Measurements from ENCODE around the gene GTPBP1.
A peak's percentile ranks its signal among the peaks of the same experiment; 100 is the strongest.

Gene GTPBP1

GRCh38 chr22:38713921-38714320, 8.2 kb downstream of the GTPBP1 start:
- Mint-ChIP-seq H3K27ac (no peak overlapping the region), H3K4me3 (no peak overlapping the region), H3K27me3 (no peaks in the 10 kb centered on the region), H3K9me3 (no peaks in the 10 kb centered on the region), H3K36me3 (peaks cover 10% of the 10 kb centered on the region), H3K4me1 (peaks cover 70% of the 10 kb centered on the region)

- Mint-ChIP-seq H3K4me1 (peaks cover 58% of the 10 kb centered on the region), H3K9me3 (no peaks in the 10 kb centered on the region), H3K36me3 (peaks cover 10% of the 10 kb centered on the region), H3K27me3 (no peaks in the 10 kb centered on the region), H3K4me3 (no peak overlapping the region), H3K27ac (peak overlapping the region; percentile 84)
These were observed 9.5 kb downstream of the GTPBP1 start for GRCh38 chr22:38715176-38715764.

- H3K9me3 Mint-ChIP-seq: no peaks in the 10 kb centered on the region
- peaks cover 52% of the 10 kb centered on the region for H3K4me1 Mint-ChIP-seq
- peaks cover 8% of the 10 kb centered on the region for H3K36me3 Mint-ChIP-seq
- H3K27me3 Mint-ChIP-seq: no peaks in the 10 kb centered on the region
- H3K4me3 Mint-ChIP-seq: no peak overlapping the region
- H3K27ac Mint-ChIP-seq: no peak overlapping the region
These were observed 10.1 kb downstream of the GTPBP1 start for GRCh38 chr22:38715852-38716251.

GRCh38 chr22:38716271-38716670, 10.5 kb downstream of the GTPBP1 start:
- Mint-ChIP-seq H3K4me3 (no peak overlapping the region), H3K4me1 (peaks cover 48% of the 10 kb centered on the region), H3K27me3 (no peaks in the 10 kb centered on the region), H3K36me3 (peaks cover 8% of the 10 kb centered on the region), H3K27ac (no peak overlapping the region), H3K9me3 (no peaks in the 10 kb centered on the region)

GRCh38 chr22:38716826-38717225, 11.1 kb downstream of the GTPBP1 start:
- Mint-ChIP-seq H3K4me3 (no peak overlapping the region), H3K27ac (no peak overlapping the region), H3K4me1 (peaks cover 43% of the 10 kb centered on the region), H3K36me3 (peaks cover 11% of the 10 kb centered on the region), H3K9me3 (no peaks in the 10 kb centered on the region), H3K27me3 (no peaks in the 10 kb centered on the region)

GRCh38 chr22:38717244-38717643, 11.5 kb downstream of the GTPBP1 start:
- no peak overlapping the region for H3K4me3 Mint-ChIP-seq
- H3K9me3 Mint-ChIP-seq: no peaks in the 10 kb centered on the region
- peaks cover 10% of the 10 kb centered on the region for H3K36me3 Mint-ChIP-seq
- no peaks in the 10 kb centered on the region for H3K27me3 Mint-ChIP-seq
- no peak overlapping the region for H3K27ac Mint-ChIP-seq
- peaks cover 39% of the 10 kb centered on the region for H3K4me1 Mint-ChIP-seq

GRCh38 chr22:38718414-38718813, 12.7 kb downstream of the GTPBP1 start:
- H3K36me3 Mint-ChIP-seq: peaks cover 6% of the 10 kb centered on the region

GRCh38 chr22:38719196-38719595, 13.5 kb downstream of the GTPBP1 start:
- H3K9me3 Mint-ChIP-seq: no peaks in the 10 kb centered on the region
- no peak overlapping the region for H3K27ac Mint-ChIP-seq
- H3K4me3 Mint-ChIP-seq: no peak overlapping the region
- peaks cover 8% of the 10 kb centered on the region for H3K36me3 Mint-ChIP-seq
- peaks cover 23% of the 10 kb centered on the region for H3K4me1 Mint-ChIP-seq
- no peaks in the 10 kb centered on the region for H3K27me3 Mint-ChIP-seq

More at GRCh38 chr22:38718414-38718813, 12.7 kb downstream of the GTPBP1 start:
- H3K27me3 Mint-ChIP-seq: no peaks in the 10 kb centered on the region
- H3K4me3 Mint-ChIP-seq: no peak overlapping the region
- no peaks in the 10 kb centered on the region for H3K9me3 Mint-ChIP-seq
- peaks cover 27% of the 10 kb centered on the region for H3K4me1 Mint-ChIP-seq
- no peak overlapping the region for H3K27ac Mint-ChIP-seq

DNA sequence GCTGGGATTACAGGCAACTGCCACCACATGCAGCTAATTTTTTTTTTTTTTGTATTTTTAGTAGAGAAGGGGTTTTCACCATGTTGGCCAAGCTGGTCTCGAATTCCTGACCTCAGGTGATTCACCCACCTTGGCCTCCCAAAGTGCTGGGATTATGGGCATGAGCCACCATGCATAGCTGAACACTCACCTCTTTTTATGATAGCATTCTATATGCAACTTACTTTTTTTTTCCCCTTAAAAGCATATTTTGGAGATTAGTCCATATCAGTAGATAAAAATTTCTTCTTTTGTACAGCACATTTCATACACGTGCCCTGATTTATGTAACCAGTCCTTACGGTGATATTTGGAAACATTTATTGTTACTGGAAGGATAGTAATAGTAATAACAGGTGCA, 14.6 kb downstream of the GTPBP1 start:
- Mint-ChIP-seq H3K27ac (no peak overlapping the region), H3K9me3 (no peaks in the 10 kb centered on the region), H3K4me1 (peaks cover 20% of the 10 kb centered on the region), H3K27me3 (no peaks in the 10 kb centered on the region), H3K36me3 (peaks cover 12% of the 10 kb centered on the region), H3K4me3 (no peak overlapping the region)

DNA sequence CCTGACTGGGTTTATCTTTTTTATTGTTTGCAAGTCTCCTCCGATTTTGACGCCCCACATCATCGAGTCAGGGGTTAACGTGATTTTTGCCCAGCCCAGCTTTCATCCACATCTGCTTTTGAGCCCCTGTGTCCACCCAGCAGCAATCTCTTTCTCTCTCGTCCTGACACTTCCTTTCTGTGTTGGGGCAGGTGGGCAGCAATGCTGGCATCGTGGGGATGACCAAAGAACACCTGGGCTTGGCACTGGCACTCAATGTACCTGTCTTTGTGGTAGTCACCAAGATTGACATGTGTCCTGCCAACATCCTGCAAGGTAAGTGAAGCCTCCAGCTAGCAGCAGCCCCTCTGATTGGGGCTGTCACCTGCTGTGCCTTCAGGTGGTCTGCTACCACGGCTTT, 15.8 kb downstream of the GTPBP1 start:
- H3K9me3 Mint-ChIP-seq: no peaks in the 10 kb centered on the region
- peaks cover 20% of the 10 kb centered on the region for H3K4me1 Mint-ChIP-seq
- peaks cover 15% of the 10 kb centered on the region for H3K36me3 Mint-ChIP-seq
- H3K4me3 Mint-ChIP-seq: no peak overlapping the region
- H3K27me3 Mint-ChIP-seq: no peaks in the 10 kb centered on the region
- H3K27ac Mint-ChIP-seq: no peak overlapping the region

DNA sequence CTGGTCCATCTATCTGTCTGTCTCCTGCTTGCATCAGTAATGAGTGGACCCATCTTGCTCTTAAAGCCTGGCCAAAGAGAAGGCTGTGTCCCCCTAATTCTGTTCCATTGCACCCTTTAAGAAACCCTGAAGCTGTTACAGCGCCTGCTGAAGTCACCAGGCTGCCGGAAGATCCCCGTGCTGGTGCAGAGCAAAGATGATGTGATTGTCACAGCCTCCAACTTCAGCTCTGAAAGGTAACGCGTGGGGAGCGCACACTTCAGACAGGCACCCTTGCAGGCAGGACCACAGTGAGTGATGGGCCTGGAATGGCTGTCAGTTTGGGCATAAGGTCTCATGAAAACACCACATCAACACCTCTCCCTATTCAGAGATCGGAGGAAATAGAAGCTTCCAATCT, 18.4 kb downstream of the GTPBP1 start:
- H3K27me3 Mint-ChIP-seq: no peaks in the 10 kb centered on the region
- no peaks in the 10 kb centered on the region for H3K9me3 Mint-ChIP-seq
- no peak overlapping the region for H3K27ac Mint-ChIP-seq
- H3K4me1 Mint-ChIP-seq: peaks cover 12% of the 10 kb centered on the region
- H3K4me3 Mint-ChIP-seq: no peak overlapping the region
- H3K36me3 Mint-ChIP-seq: peaks cover 13% of the 10 kb centered on the region

DNA sequence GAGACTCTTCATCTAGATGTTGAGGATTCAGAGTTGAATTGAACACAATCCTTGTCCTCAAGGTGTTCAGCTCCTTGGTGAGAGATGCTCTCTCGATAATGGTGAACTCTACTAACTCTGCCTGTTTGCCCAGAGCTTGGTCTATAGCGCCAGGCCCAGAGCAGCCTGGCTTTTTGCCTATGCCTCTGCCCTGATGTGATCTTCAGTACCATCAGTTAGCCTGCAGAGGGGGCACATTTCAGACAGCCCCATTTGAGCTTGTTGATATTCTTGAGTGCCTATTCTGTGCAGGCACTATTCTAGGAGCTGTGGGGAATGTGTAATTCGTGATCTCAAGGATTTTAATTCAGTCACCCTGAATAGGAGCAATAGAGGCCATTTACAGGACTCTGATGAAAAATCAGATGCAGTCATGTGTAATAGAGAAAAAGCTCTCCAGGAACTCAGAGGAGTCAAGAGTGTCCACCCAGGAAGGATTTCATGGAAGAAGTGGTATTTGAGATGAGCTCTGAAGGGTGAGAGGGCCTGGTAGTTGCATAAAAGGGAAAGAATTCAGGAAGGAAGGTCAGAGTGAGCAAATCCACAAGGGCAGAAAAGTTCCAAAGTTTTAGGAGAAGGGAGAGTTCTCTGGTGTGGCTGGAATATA, 19.3 kb downstream of the GTPBP1 start:
- Mint-ChIP-seq H3K27ac (peak overlapping the region; percentile 69), H3K9me3 (no peaks in the 10 kb centered on the region), H3K27me3 (no peaks in the 10 kb centered on the region), H3K4me3 (no peak overlapping the region), H3K36me3 (peaks cover 13% of the 10 kb centered on the region), H3K4me1 (peaks cover 12% of the 10 kb centered on the region)

GRCh38 chr22:38725900-38726655, 20.3 kb downstream of the GTPBP1 start:
- no peak overlapping the region for H3K27ac Mint-ChIP-seq
- peaks cover 12% of the 10 kb centered on the region for H3K4me1 Mint-ChIP-seq
- peaks cover 13% of the 10 kb centered on the region for H3K36me3 Mint-ChIP-seq
- no peaks in the 10 kb centered on the region for H3K9me3 Mint-ChIP-seq
- no peak overlapping the region for H3K4me3 Mint-ChIP-seq
- no peaks in the 10 kb centered on the region for H3K27me3 Mint-ChIP-seq

- Mint-ChIP-seq H3K27ac (peak overlapping the region; percentile 30), H3K4me1 (peaks cover 12% of the 10 kb centered on the region), H3K36me3 (peaks cover 10% of the 10 kb centered on the region), H3K4me3 (no peak overlapping the region), H3K9me3 (no peaks in the 10 kb centered on the region), H3K27me3 (no peaks in the 10 kb centered on the region)
These were observed 21.4 kb downstream of the GTPBP1 start for GRCh38 chr22:38727123-38727522.

- Mint-ChIP-seq H3K9me3 (no peaks in the 10 kb centered on the region), H3K4me3 (no peak overlapping the region), H3K4me1 (peaks cover 13% of the 10 kb centered on the region), H3K27ac (no peak overlapping the region), H3K36me3 (peaks cover 10% of the 10 kb centered on the region), H3K27me3 (no peaks in the 10 kb centered on the region)
These were observed 22.0 kb downstream of the GTPBP1 start for GRCh38 chr22:38727530-38728451.

Measured in activated naive CD4-positive, alpha-beta T cell treated with anti-CD3 and anti-CD28 coated beads, Interleukin-2, amount 50 U/mL, for 24 hours (primary cell).